NCI-H128 (cell line): Measurements from ENCODE around the gene HOXA1.

Experiments used
- DNase-seq: peaks from one replicate; lab custom pipeline; 2025; ENCODE audit not compliant: unreplicated experiment; lab: John Stamatoyannopoulos, UW

The HOXA1 gene

GRCh38 chr7:27095897-27096767 lies at the start of gene HOXA1:
HOXA1 (minus strand) TSS chr7:27096000; CDS start chr7:27095912, 88 bp downstream.
- peak; percentile 43 for DNase-seq

GRCh38 chr7:27145165-27145913 lies 49.5 kb upstream of the HOXA1 start:
- DNase-seq = no peak

GRCh38 chr7:27144781-27145164 lies 49.0 kb upstream of the HOXA1 start:
- DNase-seq = no peak

GRCh38 chr7:27143950-27144780 lies 48.4 kb upstream of the HOXA1 start:
- DNase-seq = no peak

- DNase-seq = peak; percentile 21
These were observed 47.5 kb upstream of the HOXA1 start, which contains the start of gene HOXA5 for GRCh38 chr7:27143023-27143949. HOXA5 (minus strand) TSS chr7:27143681; CDS start chr7:27143607, 74 bp downstream.

GRCh38 chr7:27142580-27143022 lies 46.8 kb upstream of the HOXA1 start:
- no peak for DNase-seq

- DNase-seq = no peak
These were observed 46.3 kb upstream of the HOXA1 start for GRCh38 chr7:27141923-27142579.

GRCh38 chr7:27141137-27141922 lies 45.5 kb upstream of the HOXA1 start:
- no peak for DNase-seq

- DNase-seq = no peak
These were observed 44.5 kb upstream of the HOXA1 start for GRCh38 chr7:27140126-27140857.

- DNase-seq = no peak
These were observed 43.7 kb upstream of the HOXA1 start for GRCh38 chr7:27139334-27140125.

- DNase-seq = no peak
These were observed 43.2 kb upstream of the HOXA1 start for GRCh38 chr7:27138985-27139333.

GRCh38 chr7:27138472-27138871 lies 42.7 kb upstream of the HOXA1 start:
- DNase-seq = no peak

GRCh38 chr7:27137640-27138315 lies 42.0 kb upstream of the HOXA1 start:
- no peak for DNase-seq

- DNase-seq = no peak
These were observed 38.6 kb upstream of the HOXA1 start for GRCh38 chr7:27134392-27134791.

- no peak for DNase-seq
These were observed 37.8 kb upstream of the HOXA1 start for GRCh38 chr7:27133409-27134231.

GRCh38 chr7:27132978-27133377 lies 37.2 kb upstream of the HOXA1 start:
- DNase-seq = no peak
